IMR-90 (cell line): ENCODE measurements around the gene MYH10.

Experiments
- CTCF ChIP-seq: conservative IDR thresholded peaks from 2 replicates; pipeline ENCODE4 v1.5.1; 2012; ENCODE audit warnings: mild to moderate bottlenecking, low read depth, low read length, improper control_type of control experiment
- MXI1 ChIP-seq: IDR thresholded peaks from 2 replicates; pipeline ENCODE4 v1.6.1; 2012; ENCODE audit warnings: low read depth, mild to moderate bottlenecking, low read length, moderate library complexity, borderline replicate concordance
- POLR2A ChIP-seq: IDR thresholded peaks from 2 replicates; pipeline ENCODE4 v1.6.1; 2012; ENCODE audit warnings: mild to moderate bottlenecking, low read depth, low read length
- RCOR1 ChIP-seq: IDR thresholded peaks from 2 replicates; pipeline ENCODE4 v1.6.1; 2012; ENCODE audit warnings: mild to moderate bottlenecking, low read length, improper control_type of control experiment; ENCODE audit not compliant: insufficient replicate concordance
- RFX5 ChIP-seq: IDR thresholded peaks from 2 replicates; pipeline ENCODE4 v1.8.0; 2012; ENCODE audit warnings: low read depth, mild to moderate bottlenecking, low read length, moderate library complexity

GRCh38 chr17:8466456-8466855 is 164.1 kb downstream of the MYH10 start:
- TF ChIP-seq RCOR1 (no peak), CTCF (no peak), POLR2A (no peak), RFX5 (no peak), MXI1 (no peak)
